HG03575 (cell line): ENCODE results near the gene SNRNP200.
"Not testable (repeated sequence)": the region's sequence is repeated elsewhere in the genome, so short reads cannot be mapped to it uniquely, and the experiment has no call there.

Source experiments
- ATAC-seq: cut with Tn5 transposase; IDR thresholded peaks from one replicate; pipeline ENCODE4 v1.9.1; 2021; ENCODE audit not compliant: unreplicated experiment, insufficient number of reproducible peaks, low FRiP score; ENCODE audit errors: extremely low read depth

The SNRNP200 gene

GRCh38 chr2:96258166-96259022, 47.0 kb downstream of the SNRNP200 start:
- ATAC-seq, result no peak

- ATAC-seq, result not testable (repeated sequence)
These were observed 47.6 kb downstream of the SNRNP200 start for GRCh38 chr2:96257744-96258143.

GRCh38 chr2:96256611-96257113, 48.7 kb downstream of the SNRNP200 start:
- ATAC-seq, result no peak

GRCh38 chr2:96254571-96254970, 50.8 kb downstream of the SNRNP200 start:
- no peak for ATAC-seq

GRCh38 chr2:96253006-96253405, 52.3 kb downstream of the SNRNP200 start:
- no peak for ATAC-seq

- no peak for ATAC-seq
These were observed 52.8 kb downstream of the SNRNP200 start for GRCh38 chr2:96252526-96252925.

GRCh38 chr2:96251721-96252292, 53.5 kb downstream of the SNRNP200 start:
- ATAC-seq, result no peak

GRCh38 chr2:96250188-96250587, 55.2 kb downstream of the SNRNP200 start:
- no peak for ATAC-seq

GRCh38 chr2:96249654-96250053, 55.7 kb downstream of the SNRNP200 start:
- no peak for ATAC-seq

GRCh38 chr2:96248624-96249023, 56.7 kb downstream of the SNRNP200 start:
- no peak for ATAC-seq

- no peak for ATAC-seq
These were observed 57.5 kb downstream of the SNRNP200 start for GRCh38 chr2:96247896-96248295.

- no peak for ATAC-seq
These were observed 58.3 kb downstream of the SNRNP200 start for GRCh38 chr2:96247009-96247408.

GRCh38 chr2:96245609-96246390, 59.5 kb downstream of the SNRNP200 start:
- ATAC-seq, result no peak

- no peak for ATAC-seq
These were observed 61.5 kb downstream of the SNRNP200 start for GRCh38 chr2:96243843-96244242.

- ATAC-seq, result peak; percentile 57
These were observed 63.3 kb downstream of the SNRNP200 start for GRCh38 chr2:96241900-96242611.

- ATAC-seq, result no peak
These were observed 64.1 kb downstream of the SNRNP200 start for GRCh38 chr2:96241227-96241626.

GRCh38 chr2:96240341-96241038, 64.9 kb downstream of the SNRNP200 start:
- no peak for ATAC-seq

GRCh38 chr2:96239745-96240264, 65.5 kb downstream of the SNRNP200 start:
- no peak for ATAC-seq
